Spleen (tissue), 11 donors: ENCODE results near the gene SDR39U1. TPM values are rescaled to one million over a fixed set of nuclear protein-coding genes. Genes with fewer than 3 reads are reported as not detected.

Experiments
- DNase-seq: peaks from one replicate; pipeline ENCODE4 v3.0.0-alpha.2; 2020
- H3K27ac ChIP-seq, 8 donors: fragments of 200-600 bp; sonication (generic) in 7 of 8; 1 replicate in 4 of 8; 2 replicates in 4 of 8; pipeline versions ENCODE4 v1.5.0 to v1.8.0; 2016 to 2021; ENCODE audit warnings: inconsistent platforms in 4 of 8, mild to moderate bottlenecking in 4 of 8, moderate library complexity in 1 of 8
- H3K27me3 ChIP-seq, 7 donors: fragments of 200-600 bp; sonication (generic) in 6 of 7; replicated peaks in 1 of 7; 1 replicate in 4 of 7; 2 replicates in 3 of 7; pipeline versions ENCODE4 v1.5.0 to v1.8.0; 2016 to 2021; ENCODE audit warnings: inconsistent platforms in 3 of 7, mild to moderate bottlenecking in 1 of 7
- H3K36me3 ChIP-seq, 6 donors: fragments of 200-600 bp; sonication (generic) in 5 of 6; 1 replicate in 4 of 6; 2 replicates in 2 of 6; pipeline versions ENCODE4 v1.5.0 to v1.8.0; 2016 to 2021; ENCODE audit warnings: inconsistent platforms in 2 of 6
- H3K4me1 ChIP-seq, 6 donors: fragments of 200-600 bp; sonication (generic) in 5 of 6; 1 replicate in 3 of 6; 2 replicates in 3 of 6; pipeline versions ENCODE4 v1.5.0 to v1.8.0; 2016 to 2021; ENCODE audit warnings: inconsistent platforms in 3 of 6
- H3K4me3 ChIP-seq, 8 donors: fragments of 200-600 bp; sonication (generic) in 7 of 8; 1 replicate in 4 of 8; 2 replicates in 4 of 8; pipeline versions ENCODE4 v1.5.0 to v1.8.0; 2016 to 2021; ENCODE audit warnings: inconsistent platforms in 4 of 8, mild to moderate bottlenecking in 4 of 8, moderate library complexity in 2 of 8
- H3K9me3 ChIP-seq, 8 donors: fragments of 200-600 bp; sonication (generic) in 7 of 8; 1 replicate in 4 of 8; 2 replicates in 4 of 8; pipeline versions ENCODE4 v1.5.0 to v1.8.0; 2016 to 2021; ENCODE audit warnings: inconsistent platforms in 4 of 8
- CTCF ChIP-seq, 11 experiments: fragments of 200-600 bp in 7 of 11; fragments of 450-650 bp in 4 of 11; sonication (generic) in 4 of 11; IDR thresholded peaks in 8 of 11; conservative IDR thresholded peaks in 3 of 11; 1 replicate in 7 of 11; 2 replicates in 4 of 11; pipeline versions ENCODE4 v1.4.0 to v1.8.0; 2016 to 2021; ENCODE audit warnings: antibody characterized with exemption in 11 of 11, inconsistent platforms in 4 of 11, mild to moderate bottlenecking in 1 of 11
- POLR2A ChIP-seq, 3 donors: fragments of 450-650 bp; IDR thresholded peaks; one replicate each; pipeline ENCODE4 v1.5.1; 2017; ENCODE audit warnings: antibody characterized with exemption in 3 of 3, mild to moderate bottlenecking in 1 of 3
- POLR2AphosphoS5 ChIP-seq, 3 donors: sonication (generic); formaldehyde crosslinking; IDR thresholded peaks; one replicate each; pipeline ENCODE4 v1.5.1; 2017; ENCODE audit warnings: antibody characterized with exemption in 3 of 3
- WGBS, 5 donors: extraction: QIAGEN DNeasy Blood & Tissue Kit in 3 of 5; methylation state at CpG; one replicate each; pipeline versions ENCODE4 v1.1.5 to v1.1.7; 2013 to 2018; 5-methylcytosine and 5-hydroxymethylcytosine counted together
- intact Hi-C: fragments of 100-400 bp; cut with DNase I; formaldehyde crosslinking; loops from one replicate; pipeline ENCODE4 v1.15.0; 2023; ENCODE audit warnings: low total_unique reads
- polyA plus RNA-seq, 3 donors: library from polyadenylated mRNA; stranded (reverse); fragments of 200-250 nt; gene quantifications; one replicate each; pipeline ENCODE4 v1.2.1, GENCODE V29; 2013
- total RNA-seq, 7 donors: library from RNA; depleted of rRNA in 3 of 7; stranded (reverse); fragments of >200 nt in 3 of 7; fragmentation: NEBNext Ultra II Directional in 4 of 7; extraction: Animal tissue kit (Norgen Biotek cat#: 25700) in 4 of 7; gene quantifications; one replicate each; pipeline versions ENCODE4 v1.1.0 to v1.2.1, GENCODE V29; 2016 to 2021
- donor health status: healthy with polysubstance abuse.
- donor health status: DM: no; HTN: no; CAD: no; lungs with moderate emphysema.
- donor health status: DM: no; HTN: no; CAD: no.
- donor health status: Bipolar disorder and iron deficiency.
- donor health status: healthy.
- donor health status: DM: no; HTN: no; CAD: no.
- donor health status: DM: yes; HTN: yes; CAD: no.

The SDR39U1 gene
- total and polyA plus RNA-seq, 10 donors = 48.2 to 146 (median 68.4) TPM

DNA sequence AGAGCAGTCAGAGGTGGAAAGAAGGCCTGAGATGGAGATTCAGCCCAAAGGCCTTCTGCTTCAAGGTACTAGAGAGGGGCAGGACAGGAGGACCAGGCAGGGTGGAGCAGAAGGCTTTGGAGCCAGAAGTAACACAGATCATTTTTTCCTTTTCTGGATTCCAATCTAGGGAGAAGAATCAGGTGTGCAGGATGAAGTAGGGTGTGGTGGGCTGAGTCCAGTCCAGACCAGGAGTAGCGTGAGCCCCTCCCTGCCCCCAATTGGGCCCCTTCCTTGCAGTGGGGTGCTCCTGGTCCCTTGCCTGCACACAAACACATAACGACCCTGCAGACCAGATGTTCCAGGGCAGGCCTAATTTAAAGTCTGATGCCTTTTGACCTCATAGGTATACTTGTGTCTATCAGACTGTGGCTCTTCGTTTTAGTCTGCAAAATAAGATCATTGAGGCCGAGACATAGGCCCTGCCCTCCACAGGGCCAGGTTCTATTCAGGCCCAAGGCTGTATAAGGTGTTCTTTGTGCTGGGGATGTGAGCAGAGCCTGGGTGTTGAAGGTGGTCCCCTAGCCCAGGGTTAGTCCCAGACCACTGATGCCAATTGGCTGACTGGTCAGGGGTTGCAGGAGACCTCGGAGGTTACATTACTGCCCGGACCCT is 44.8 kb downstream of the SDR39U1 start:
- DNase-seq = no peak
- Histone ChIP-seq H3K9me3 (no peaks in the 10 kb centered on the region), H3K4me3 (peak overlapping the region in 2 of 8 donors; percentile 65 to 81), H3K36me3 (no peaks in the 10 kb centered on the region), H3K27ac (peak overlapping the region in 7 of 8 donors; percentile 41 to 78 (median 67)), H3K27me3 (peaks cover 0 to 20% (median 0%) of the 10 kb centered on the region in 7 donors), H3K4me1 (peaks cover 14 to 48% (median 25%) of the 10 kb centered on the region in 6 donors)
- TF ChIP-seq CTCF (IDR thresholded peaks at IDR 0.05 in 8 of 11, conservative IDR thresholded peaks at IDR 0.05 in 3 of 11) (no peak), POLR2AphosphoS5 (IDR thresholded peaks at IDR 0.05) (no peak), POLR2A (IDR thresholded peaks at IDR 0.05) (no peak)
- WGBS, 5 donors = 57 to 73% (median 62%) methylated on average over 6 of the region's 6 CpGs
- intact Hi-C loops = no loop called here

DNA sequence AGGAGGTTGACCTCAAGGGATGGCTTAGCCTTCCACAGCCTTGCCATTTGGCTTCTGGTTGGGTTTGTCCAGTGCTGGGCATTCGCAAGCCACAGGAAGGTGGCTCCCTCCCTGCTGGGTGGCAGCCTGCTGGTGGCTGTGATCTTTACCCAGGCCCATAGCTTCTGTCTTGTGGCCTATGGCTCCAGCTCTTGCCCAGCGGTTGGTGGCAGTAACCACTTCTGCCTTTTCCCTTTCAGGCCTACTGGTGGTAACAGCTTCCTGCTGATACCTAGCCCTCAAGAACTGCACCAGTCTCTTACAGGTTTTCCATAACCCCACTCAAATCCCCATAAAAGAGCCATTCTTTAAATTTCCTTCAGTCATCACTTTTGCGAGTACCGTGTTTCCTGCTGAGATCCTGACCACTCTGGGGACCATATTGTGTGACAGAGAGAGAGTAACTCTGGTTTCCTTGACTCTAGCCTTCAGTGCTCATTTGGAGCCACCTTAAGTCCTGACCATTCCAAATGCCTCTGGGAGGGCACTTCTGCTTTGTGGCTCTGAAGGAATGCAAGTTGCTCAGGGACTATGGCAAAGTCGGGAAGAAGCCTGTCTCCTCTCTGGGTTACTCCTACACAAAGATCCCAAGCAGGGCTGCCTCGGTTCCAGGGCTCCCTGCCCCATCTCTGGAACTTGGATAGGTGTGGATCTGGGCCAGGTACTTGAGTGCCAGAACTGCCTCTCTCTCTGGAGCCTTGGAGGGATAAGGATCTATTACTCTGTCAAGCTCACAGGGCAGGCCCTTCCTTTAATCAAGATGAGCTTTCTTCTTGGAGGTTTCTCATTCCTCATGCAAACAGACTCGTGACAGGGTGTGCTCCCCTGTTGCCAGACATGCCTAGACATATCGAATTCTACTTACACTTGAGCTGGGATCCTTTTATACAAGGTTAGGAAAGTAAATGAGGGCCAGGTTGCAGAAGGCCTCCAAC is 46.7 kb downstream of the SDR39U1 start:
- Histone ChIP-seq H3K27me3 (peaks cover 0 to 27% (median 0%) of the 10 kb centered on the region in 7 donors), H3K4me1 (peaks cover 14 to 31% (median 22%) of the 10 kb centered on the region in 6 donors), H3K4me3 (no peak overlapping the region), H3K36me3 (no peaks in the 10 kb centered on the region), H3K27ac (no peak overlapping the region), H3K9me3 (no peaks in the 10 kb centered on the region)
- peak; percentile 48 for DNase-seq
- intact Hi-C loops = no loop called here
- TF ChIP-seq POLR2AphosphoS5 (IDR thresholded peaks at IDR 0.05) (no peak), CTCF (IDR thresholded peaks at IDR 0.05 in 8 of 11, conservative IDR thresholded peaks at IDR 0.05 in 3 of 11) (no peak), POLR2A (IDR thresholded peaks at IDR 0.05) (no peak)
- WGBS, 5 donors = 40 to 55% (median 49%) methylated on average over 8 of the region's 8 CpGs

- intact Hi-C loops = no loop called here
- no peaks in the 10 kb centered on the region for H3K9me3 ChIP-seq
- TF ChIP-seq POLR2AphosphoS5 (IDR thresholded peaks at IDR 0.05) (no peak), POLR2A (IDR thresholded peaks at IDR 0.05) (no peak), CTCF (IDR thresholded peaks at IDR 0.05 in 8 of 11, conservative IDR thresholded peaks at IDR 0.05 in 3 of 11) (no peak)
- H3K27ac ChIP-seq = no peak overlapping the region
- peaks cover 4 to 15% (median 11%) of the 10 kb centered on the region in 6 donors for H3K4me1 ChIP-seq
- WGBS, 5 donors = 38 to 60% (median 48%) methylated on average over 3 of the region's 3 CpGs
- no peaks in the 10 kb centered on the region for H3K36me3 ChIP-seq
- no peak overlapping the region for H3K4me3 ChIP-seq
- DNase-seq = no peak
- H3K27me3 ChIP-seq = peaks cover 0 to 16% (median 0%) of the 10 kb centered on the region in 7 donors
These were observed 48.3 kb downstream of the SDR39U1 start for GRCh38 chr14:24394275-24394674.
